Activated T-helper 1 cell treated with Interleukin-2 at 50 U/mL for 16 hours (primary cell): ENCODE data around the gene CEP112.
"Not testable (repeated sequence)": the region's sequence is repeated elsewhere in the genome, so short reads cannot be mapped to it uniquely, and the experiment has no call there.

Experiments used
- DNase-seq: peaks from one replicate; pipeline ENCODE4 v3.0.0-alpha.2; 2020; ENCODE audit warnings: low read depth

The CEP112 gene

GRCh38 chr17:65683428-65683827, 508.5 kb downstream of the CEP112 start:
- no peak for DNase-seq

- not testable (repeated sequence) for DNase-seq
Measured at GRCh38 chr17:65681763-65682162, 510.2 kb downstream of the CEP112 start.

GRCh38 chr17:65679165-65679845, 512.6 kb downstream of the CEP112 start:
- no peak for DNase-seq

- no peak for DNase-seq
Measured at GRCh38 chr17:65678546-65678945, 513.4 kb downstream of the CEP112 start.

- DNase-seq = no peak
Measured at GRCh38 chr17:65677932-65678331, 514.0 kb downstream of the CEP112 start.

- DNase-seq = no peak
Measured at GRCh38 chr17:65674246-65675045, 517.5 kb downstream of the CEP112 start.

- no peak for DNase-seq
Measured at GRCh38 chr17:65670667-65671371, 521.1 kb downstream of the CEP112 start.

GRCh38 chr17:65668211-65668610, 523.7 kb downstream of the CEP112 start:
- no peak for DNase-seq

GRCh38 chr17:65667656-65668055, 524.3 kb downstream of the CEP112 start:
- DNase-seq = no peak

GRCh38 chr17:65666876-65667321, 525.0 kb downstream of the CEP112 start:
- DNase-seq = no peak

GRCh38 chr17:65665966-65666365, 526.0 kb downstream of the CEP112 start:
- DNase-seq = no peak

GRCh38 chr17:65664696-65665095, 527.2 kb downstream of the CEP112 start:
- DNase-seq = no peak

- DNase-seq = no peak
Measured at GRCh38 chr17:65664266-65664665, 527.7 kb downstream of the CEP112 start.

- no peak for DNase-seq
Measured at GRCh38 chr17:65662196-65662595, 529.7 kb downstream of the CEP112 start.

- no peak for DNase-seq
Measured at GRCh38 chr17:65660947-65661346, 531.0 kb downstream of the CEP112 start.

- no peak for DNase-seq
Measured at GRCh38 chr17:65660078-65660477, 531.9 kb downstream of the CEP112 start.

- DNase-seq = no peak
Measured at GRCh38 chr17:65659512-65659911, 532.4 kb downstream of the CEP112 start.

- DNase-seq = no peak
Measured at GRCh38 chr17:65657251-65657828, 534.6 kb downstream of the CEP112 start.

- no peak for DNase-seq
Measured at GRCh38 chr17:65656390-65657250, 535.3 kb downstream of the CEP112 start.

GRCh38 chr17:65655706-65656105, 536.2 kb downstream of the CEP112 start:
- DNase-seq = no peak

GRCh38 chr17:65644545-65644944, 547.4 kb downstream of the CEP112 start:
- no peak for DNase-seq
